WI38 (cell line): ENCODE data around the gene RNF5.

Experiments
- H3K4me3 ChIP-seq: 2 replicates; pipeline ENCODE4 v1.5.1; 2011; ENCODE audit warnings: low read depth, mild to moderate bottlenecking, control low read depth, low read length
- TF ChIP-seq, protein P1 (sequence below): IDR thresholded peaks from 2 replicates; pipeline ENCODE4 v1.5.1; 2012; ENCODE audit warnings: low read depth, mild to moderate bottlenecking, control low read depth, low read length

Gene RNF5

DNA sequence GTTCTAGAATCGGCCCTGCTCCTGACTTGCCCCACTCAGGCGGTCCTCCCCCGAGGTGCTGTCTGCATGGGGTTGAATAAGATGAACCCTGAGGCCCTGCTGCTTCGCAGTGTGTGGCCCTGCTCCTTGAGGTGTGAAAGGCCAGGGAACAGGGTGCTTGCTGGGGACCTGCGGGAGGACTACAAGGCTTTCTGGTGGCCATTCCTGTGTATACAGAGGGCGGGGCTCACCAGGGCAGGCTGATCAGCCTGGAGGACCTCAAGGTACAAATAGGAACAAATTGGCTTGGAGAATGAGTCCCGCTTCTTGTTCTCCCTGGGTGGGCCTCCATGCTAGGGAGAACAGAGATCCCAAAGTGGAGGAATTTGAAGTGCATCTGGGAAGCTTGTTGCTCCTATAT, 40.0 kb downstream of the RNF5 start:
- TF ChIP-seq, protein P1, sequence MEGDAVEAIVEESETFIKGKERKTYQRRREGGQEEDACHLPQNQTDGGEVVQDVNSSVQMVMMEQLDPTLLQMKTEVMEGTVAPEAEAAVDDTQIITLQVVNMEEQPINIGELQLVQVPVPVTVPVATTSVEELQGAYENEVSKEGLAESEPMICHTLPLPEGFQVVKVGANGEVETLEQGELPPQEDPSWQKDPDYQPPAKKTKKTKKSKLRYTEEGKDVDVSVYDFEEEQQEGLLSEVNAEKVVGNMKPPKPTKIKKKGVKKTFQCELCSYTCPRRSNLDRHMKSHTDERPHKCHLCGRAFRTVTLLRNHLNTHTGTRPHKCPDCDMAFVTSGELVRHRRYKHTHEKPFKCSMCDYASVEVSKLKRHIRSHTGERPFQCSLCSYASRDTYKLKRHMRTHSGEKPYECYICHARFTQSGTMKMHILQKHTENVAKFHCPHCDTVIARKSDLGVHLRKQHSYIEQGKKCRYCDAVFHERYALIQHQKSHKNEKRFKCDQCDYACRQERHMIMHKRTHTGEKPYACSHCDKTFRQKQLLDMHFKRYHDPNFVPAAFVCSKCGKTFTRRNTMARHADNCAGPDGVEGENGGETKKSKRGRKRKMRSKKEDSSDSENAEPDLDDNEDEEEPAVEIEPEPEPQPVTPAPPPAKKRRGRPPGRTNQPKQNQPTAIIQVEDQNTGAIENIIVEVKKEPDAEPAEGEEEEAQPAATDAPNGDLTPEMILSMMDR: no peak
- H3K4me3 ChIP-seq: no peak overlapping the region

DNA sequence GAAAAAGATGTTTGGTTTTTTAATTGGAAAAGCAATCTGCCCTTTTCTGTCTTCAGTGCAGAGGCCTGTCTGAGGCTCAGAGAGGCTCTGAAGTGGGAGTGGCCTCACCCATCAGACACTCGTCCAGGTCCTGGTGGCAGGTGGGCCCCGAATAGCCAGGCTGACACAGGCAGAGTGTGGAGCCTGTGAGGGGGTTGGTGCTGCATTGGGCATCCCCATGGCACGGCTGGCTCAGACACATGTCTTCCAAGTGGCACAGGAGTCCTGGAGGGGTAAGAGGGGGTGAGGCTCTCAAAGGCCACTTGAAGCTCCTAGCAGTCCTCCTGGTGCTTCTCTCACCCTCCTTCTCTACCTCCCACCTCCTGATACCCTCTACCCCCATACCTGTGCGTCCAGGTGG, 41.8 kb downstream of the RNF5 start:
- TF ChIP-seq, protein P1: no peak
- H3K4me3 ChIP-seq: no peak overlapping the region

DNA sequence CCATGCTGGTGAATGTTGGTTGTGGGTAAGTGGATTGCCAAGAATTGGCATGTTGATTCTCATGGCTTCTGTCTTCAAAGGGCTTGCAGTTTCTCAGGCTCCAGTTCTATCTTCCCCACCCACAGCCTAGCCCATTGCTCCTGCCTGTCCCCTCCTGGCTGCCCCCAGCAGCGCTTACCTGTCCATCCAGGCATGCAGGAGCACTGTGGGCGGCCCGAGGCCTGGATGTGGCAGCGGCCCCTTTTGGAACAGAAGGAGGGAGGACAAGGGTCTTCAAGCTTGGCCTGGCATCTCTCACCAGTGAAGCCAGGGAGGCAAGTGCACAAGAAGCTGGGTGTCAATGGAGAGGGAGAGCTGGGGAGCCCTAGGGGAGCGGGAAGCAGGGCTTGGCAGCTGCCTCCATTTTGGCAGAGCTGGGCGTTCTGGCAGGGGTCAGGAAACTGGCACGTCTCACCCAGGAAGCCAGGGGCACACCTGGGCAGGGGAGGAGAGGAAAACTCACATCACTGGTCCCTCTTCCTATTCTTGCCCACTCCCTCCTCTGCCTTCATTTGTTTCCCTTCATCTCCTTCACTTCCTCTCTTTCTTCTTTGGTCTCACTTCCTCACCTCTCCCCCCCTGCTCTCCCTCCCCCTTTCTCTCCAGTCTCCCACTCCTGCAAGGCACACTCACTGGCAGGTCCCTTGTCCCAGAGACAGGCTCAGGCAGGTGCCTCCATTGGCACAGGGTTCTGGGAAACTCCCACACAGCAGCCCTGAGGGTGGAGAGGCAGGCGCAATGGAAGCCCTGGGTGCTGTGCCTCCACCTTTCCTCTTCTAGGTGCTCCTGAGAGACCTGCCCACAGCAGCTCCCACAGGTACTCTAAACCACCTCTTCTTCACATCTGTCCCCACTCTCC, 44.4 kb downstream of the RNF5 start:
- TF ChIP-seq, protein P1: no peak
- no peak overlapping the region for H3K4me3 ChIP-seq

DNA sequence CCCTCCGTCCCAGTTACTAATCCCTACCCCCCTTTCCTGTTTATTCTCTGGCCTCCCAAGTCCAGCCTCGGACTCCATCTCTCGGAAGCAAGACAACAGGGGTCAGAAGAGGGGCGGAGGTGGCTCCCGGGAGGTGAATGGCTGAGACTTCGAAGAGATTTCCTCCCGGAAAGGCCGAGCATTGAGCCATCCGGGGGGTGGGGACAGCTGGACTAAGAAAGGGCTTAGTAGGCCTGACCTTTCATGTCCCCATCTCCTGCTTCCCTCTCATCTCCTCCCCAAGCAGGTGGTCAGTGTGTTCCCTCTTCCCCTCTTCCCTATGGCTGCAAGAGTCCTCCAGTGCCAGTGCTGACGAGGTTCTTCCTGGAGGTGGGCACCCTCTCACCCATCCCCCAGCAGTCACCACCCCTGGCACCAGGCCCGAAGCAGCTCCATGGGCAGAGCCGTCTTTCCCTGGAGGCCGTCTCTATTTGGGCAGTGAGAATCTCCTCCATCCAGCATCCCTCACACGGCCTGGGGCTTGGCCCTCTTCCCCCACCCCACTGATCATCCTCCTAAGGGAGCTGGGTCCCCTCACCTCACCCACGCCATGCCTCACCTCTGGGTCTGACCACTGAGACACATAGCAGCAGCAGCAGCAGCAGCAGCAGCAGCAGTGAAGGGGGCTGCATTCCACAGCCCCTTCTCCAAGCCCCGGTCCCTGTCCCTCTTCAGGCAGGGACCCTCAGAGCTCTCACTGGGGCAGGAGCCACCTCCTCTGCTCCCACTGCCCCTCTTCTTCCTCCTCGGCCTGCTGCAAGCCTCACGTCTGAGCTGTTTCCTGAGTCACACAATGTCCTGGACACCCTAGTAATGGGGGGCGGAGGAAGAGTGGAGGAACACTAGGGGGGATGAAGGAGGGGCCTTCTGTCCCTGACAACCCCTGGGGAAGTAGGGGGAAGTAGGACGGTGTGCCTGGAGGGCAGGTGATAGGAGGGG, 45.3 kb downstream of the RNF5 start, which contains the start of gene NOTCH4:
NOTCH4 (minus strand) TSS at position 810 of the 978 bp plus-strand sequence; CDS start at position 671, 139 bp downstream.
- no peak within 1 kb of the TSS for H3K4me3 ChIP-seq
- TF ChIP-seq, protein P1: no peak

DNA sequence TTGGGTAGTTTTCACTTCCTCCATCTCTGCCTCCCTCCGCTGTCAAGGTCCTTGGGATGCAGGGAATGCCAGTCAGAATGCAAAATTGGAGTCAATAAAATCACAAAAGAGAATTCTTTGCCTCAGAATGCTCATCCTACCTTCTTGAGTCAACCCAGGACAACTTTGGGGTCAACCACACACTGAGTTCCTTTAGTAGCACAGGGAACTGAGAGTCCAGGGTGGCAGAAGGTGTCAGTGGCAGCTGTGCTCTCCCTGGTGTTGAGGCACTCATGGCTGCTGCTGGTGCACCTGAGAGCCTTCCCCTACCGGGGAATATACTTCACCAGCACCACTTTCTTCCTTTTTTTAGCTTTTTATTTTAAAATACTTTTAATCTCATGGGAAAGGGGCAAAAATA, 46.5 kb downstream of the RNF5 start:
- TF ChIP-seq, protein P1: no peak
- H3K4me3 ChIP-seq: no peak overlapping the region

DNA sequence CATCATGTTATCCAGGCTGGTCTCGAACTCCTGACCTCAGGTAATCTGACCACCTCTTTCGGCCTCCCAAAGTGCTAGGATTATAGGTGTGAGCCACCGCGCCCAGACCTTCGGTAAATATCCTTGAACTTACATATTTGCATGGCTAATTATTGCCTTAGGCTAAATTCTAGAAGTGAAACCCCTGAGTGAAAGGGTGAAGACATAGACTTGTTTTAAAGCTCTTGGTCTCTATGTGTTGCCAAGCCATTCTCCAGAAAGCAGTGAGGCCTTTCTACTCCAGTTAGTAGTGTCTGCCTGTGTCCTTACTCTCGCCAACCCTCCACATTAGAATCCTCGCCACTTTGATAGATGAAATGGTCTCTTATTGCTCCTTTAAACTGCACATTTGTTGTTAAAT, 48.2 kb downstream of the RNF5 start:
- TF ChIP-seq, protein P1: no peak
- H3K4me3 ChIP-seq: no peak overlapping the region
